HG02678 (cell line): ENCODE measurements around the gene TENM4.

Source experiments
- ATAC-seq: cut with Tn5 transposase; IDR thresholded peaks from one replicate; pipeline ENCODE4 v1.9.1; 2021; ENCODE audit warnings: mild to moderate bottlenecking, moderate library complexity; ENCODE audit not compliant: unreplicated experiment

The TENM4 gene

DNA sequence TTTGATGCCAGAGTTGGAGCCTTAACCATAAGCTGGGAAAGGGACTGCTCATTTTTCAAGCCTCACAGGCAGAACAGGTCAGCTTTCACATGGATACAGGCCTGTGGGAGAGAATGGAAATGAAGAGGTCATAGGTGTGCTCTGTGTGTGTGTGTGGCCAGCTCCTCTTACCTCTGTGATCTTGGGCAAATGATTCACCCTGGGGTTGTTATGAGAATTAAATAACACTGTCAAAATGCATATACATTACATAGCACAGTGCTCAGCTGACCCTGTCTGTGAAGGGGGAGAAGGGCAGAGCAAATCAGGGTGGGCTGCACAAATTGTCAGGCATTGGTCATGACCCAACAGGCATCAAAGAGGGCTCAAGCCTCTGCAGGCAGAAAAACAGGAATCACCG, 372.5 kb downstream of the TENM4 start:
- ATAC-seq: no peak

DNA sequence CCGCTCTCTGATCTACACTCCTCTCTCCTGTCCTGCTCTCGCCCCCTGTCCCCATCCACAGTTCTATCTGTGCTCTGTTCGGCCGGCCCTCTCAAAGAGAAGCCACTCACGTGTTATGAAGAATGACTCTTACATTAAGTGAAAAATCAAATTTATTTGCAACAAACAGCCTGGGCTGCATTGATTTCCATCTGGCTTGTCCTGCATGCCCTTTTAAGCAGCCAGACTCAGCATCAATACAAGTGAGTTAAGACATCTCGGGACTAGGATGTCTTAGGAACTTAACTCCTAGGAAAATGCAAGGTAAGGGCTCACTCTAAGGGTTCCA, 373.5 kb downstream of the TENM4 start:
- ATAC-seq: no peak

DNA sequence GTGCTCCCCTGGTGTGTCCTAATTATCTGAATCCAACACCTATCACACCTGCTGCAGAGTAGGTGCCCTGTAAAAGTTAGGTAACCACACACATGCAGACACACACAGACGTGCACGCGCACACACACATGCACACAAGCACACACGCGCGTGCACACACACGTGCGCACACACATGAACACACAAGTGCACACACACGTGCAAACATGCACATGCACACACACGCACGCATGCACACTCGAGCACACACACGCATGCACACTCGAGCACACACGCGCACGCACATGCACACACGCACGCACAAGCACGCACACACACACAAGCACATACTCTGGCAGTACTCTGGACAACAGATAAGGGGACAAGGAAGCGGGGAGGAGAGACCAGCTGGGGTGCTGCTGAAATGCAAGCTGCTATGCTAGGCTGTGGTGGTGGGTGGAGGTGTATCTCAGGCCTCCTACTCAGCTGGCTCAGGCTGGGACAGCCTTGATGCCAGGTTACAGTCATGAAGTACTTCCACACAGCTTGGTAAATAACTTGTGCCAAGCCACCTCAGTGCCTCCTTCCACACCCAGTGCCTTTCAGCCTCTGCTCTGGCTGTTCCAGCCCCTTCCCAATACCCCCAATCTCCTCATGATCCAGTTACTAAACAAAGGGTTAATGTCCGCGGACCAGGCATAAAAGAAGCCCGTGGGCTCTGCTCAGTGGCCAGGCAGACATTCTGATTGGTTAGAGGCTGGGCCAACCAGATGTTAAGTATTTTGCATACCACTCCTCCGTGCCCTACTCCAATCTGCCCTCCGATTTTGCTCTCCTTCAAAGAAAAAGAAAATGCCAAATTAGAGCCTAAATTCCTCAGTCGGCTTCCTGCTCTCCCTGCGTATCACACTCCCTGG, 374.1 kb downstream of the TENM4 start:
- no peak for ATAC-seq

DNA sequence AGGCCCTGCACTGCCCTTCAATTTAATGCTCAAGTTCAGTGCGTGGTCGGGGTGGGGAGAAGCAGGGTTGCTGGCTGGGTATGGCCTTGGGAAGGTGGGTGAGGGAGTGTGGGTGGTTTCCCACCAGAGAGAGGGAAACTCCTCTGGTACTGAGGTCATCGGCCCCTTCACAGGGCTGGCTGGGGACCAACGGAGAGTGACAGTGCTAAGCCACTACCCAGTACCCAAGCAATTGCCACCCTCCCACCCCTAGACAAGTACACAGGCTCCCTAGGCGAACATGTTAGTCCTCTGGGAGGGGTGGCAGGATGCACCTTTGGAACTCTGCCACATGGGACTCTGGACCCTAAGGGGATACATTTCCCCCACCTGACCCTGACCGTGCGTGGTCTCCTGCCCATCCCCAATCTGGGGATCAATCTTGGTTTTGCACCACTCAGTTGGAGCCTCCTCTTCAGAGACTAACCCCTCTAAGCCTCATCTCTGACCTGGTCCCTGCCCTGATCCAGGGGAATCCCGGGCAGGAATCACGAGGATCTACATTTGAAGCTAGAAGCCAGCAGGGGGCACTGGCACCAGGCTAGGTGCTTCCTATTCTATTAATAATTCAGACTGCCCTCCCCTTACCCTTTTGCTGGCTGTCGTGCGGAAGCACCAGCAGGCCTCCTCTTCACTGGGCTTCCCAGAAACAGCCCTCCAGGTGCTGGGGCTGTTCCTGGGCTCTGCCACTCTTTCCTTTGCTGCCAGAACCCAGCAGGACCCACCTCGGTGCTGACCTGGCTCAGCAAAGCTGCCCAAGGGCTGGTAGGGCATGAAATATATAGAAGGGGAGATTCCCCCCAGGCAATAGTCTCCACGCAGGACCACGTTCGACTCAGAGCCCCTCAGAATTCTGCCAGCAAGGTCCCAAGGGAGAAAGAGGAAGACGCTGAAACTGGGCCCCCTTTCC, 377.7 kb downstream of the TENM4 start:
- no peak for ATAC-seq

DNA sequence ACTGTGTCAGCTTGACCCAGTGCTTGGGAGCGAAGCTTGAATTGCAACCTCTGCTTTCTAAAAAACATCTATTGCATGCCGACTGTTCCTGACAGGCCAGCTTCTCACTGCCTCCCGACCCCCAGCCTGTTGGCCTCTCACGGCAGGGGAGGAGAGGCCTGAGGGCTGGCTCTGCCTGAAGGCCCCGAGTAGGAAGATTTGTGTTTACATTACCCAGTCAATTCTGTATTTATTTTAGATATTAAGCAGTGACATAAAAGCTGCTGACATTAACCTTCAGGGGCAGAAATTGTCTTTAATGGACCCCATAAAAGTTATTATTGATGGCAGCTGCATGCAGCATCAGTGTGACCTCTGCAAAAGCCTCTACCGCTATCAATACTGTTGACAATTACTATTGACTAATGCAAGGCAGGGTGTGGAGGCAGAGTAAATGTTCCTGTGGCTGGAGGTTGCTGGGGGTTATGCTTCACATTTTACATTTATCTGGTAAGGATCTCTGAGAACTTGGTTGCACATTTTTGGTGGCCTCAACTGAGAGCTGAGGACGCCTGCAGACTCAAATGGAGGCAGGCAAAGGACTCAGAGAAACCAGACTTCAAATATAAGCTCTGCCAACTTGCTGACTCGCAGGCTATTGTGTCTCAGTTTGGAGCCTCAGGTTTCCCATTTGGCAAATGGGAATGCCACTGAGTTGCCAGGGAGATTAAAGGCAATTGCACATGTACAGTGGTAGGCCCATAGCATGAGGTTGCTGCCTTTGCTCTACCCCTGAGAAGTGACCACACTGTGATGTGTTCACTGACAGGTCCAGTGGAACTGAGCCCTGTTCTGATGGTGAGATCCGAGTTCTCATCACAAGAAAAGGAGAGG, 380.5 kb downstream of the TENM4 start:
- ATAC-seq: no peak

DNA sequence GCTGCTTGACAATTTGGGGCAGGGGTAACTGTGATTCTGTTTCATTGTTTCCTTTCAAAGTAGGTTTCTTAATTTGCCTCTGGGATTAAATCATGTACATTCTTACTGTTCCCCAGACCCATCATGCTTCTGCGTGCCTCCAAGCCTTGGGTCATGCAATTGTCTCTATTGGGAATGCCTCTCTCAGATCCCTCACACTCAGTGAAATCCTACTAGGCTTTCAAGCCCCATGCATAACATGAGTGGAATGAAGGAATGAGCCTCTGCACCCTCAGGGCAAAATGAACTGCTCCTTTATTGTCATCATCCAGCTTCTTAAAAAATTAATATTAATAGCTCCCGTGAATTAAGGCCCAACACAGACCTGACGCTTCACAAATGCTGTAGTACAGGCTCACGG, 381.7 kb downstream of the TENM4 start:
- no peak for ATAC-seq

DNA sequence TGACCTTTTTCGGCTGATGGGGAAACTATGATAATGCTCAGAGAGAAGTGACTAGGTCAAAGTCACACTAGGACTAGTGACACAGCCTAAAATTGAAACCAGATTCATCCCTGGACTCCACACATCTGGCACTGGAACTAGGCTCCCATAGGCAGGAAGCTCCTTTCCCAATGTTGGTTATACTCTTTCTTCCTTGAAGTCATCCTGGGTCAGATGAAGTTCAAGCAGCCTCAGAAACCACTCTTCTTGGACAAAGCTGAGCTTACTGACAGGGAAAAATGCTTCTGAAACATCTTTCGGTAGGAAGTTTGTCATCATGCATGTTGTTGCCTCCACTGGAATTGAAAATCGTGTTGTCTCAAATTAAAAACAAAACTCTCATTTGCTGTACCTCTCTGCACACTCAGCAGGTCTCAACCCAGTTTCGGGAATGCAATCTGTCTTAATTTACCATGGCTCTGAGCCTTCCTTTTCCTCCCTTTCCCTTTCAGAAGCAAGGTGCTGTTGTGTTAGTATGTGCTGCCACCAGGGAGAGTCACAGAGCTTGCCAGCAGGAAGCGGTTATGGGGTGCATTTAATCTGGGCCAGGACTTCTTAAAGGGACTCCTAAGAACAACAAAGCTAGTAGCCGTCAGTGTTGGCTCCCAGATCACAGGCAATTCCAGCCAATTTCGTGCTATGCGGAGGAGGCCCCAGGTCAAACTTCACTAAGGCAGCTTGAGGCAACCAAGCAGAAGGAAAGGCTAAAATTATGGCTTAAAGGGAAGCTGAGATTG, 384.8 kb downstream of the TENM4 start:
- no peak for ATAC-seq

DNA sequence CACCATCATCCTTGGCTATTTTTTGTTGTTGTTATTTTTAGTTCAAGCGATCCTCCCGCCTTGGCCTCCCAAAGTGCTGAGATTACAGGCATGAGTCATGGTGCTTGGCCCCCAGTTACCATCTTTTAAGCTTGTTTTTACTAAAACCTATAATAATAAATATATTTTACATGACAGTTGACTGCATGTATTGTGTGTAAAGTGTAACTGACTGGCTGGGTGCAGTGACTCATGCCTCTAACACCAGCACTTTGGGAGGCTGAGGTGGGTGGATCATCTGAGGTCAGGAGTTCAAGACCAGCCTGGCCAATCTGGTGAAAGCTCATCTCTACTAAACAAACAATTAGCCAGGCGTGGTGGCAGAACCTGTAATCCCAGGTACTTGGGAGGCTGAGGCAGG, 386.2 kb downstream of the TENM4 start:
- no peak for ATAC-seq

DNA sequence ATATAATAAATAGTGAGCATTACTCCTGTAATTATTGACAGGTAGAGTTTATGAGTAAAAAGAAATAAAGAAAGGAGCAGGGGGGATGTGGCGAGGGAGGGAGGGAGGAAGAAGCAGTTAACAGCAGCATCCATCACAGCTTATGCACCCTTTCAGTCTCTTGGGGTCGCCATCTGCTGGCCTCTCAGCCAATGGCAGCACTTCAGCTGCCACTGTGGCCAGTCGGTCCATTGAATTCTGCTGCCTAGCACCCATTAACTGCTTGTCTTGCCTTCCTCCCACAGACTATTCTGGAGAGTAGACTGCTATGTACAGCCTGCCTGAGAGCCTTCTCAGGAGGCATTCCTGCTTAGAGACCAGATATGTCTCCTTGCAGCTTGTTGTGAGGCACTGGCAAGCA, 388.3 kb downstream of the TENM4 start:
- no peak for ATAC-seq

DNA sequence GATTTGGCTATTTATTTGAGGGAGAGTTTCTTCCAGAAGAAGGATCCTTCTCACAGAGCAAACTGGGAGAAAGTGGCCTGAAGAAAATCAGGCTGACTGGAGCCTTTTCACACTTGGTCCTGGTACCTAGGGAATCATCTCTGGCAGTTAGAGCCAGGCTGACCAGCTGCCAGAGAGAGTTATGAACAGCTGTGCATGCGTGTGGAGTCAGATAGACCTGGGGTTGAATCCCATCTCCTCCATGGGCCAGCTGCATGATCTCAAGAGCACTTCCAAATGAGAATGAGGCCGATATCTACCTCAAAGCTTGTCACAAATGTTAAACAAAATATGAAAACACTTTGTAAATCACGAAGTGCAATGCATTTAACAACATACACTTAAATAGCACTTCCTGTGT, 390.0 kb downstream of the TENM4 start:
- ATAC-seq: no peak

DNA sequence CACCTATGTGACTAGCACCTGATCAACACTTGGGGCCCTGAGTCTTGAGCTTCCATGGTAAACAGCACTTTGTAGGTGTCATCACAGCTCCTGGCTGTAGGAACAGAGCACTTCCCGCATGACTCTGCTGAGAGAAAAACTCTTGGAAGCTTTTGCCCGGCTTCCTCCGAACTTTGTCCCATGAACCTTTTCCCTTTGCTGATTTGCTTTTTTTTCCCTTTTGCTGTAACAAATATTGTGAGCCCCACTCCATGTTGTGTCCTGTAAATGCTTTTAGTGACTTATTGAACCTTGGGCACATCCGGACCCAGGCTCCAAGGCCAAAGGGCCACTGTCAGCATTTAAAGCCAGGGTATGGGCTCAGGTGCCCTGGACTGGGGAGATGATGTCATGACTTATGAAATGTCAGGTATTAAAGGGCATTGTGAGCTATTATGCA, 391.1 kb downstream of the TENM4 start:
- no peak for ATAC-seq

DNA sequence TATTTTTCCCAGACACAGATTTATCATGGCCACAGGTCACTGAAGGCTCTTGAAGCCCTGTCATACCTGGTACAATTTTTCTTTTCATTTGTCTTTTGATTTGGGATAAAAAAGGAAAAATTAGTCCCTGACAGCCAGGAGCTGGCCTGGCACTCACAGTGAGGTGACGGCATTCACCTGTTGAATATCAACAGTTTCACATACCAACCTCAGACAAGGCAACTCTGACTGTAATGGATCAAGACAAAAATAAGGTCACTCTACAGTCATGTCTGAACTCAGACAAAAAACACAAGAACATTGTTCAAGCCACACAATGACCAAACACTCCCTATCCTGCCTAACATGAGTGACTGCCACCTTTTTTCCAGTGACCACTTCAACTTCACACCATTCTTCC, 392.9 kb downstream of the TENM4 start:
- no peak for ATAC-seq

DNA sequence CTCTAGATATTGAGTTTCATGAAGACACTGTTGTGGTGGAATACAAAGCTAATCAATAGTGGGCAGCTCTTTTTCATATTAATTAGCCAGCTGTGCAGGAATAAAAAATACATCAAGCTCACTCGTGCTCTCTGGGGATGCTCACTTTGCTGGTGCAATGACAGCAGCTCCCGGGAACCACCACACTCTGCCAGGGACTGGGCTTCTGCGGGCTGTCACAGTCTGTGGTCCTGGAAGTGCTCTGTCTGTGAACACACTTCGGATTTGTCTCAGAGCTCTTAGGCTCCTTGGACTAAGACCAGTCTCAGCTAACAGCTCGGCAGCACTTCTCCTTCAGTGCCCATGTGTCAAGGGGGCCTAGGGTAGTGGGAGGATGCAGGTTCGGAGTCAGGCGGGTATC, 393.5 kb downstream of the TENM4 start:
- ATAC-seq: no peak

DNA sequence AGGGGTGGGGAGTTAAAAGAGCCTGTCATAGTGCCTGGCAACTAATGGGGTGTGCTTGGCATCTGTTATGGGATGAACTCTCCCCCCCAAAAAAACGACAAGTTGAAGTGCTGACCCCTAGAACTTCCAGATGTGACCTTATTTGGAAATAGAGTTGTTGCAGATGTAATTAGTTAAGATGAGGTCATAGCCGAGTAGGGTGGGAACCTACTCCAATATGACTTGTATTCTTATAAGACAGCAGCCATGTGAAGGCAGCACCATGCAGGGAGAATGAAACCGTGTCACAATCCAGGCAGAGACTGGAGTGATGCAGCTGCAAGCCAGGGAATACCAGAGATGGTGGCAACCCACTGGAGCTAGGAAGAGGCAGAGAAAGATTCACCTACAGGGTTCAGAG, 394.5 kb downstream of the TENM4 start:
- no peak for ATAC-seq

DNA sequence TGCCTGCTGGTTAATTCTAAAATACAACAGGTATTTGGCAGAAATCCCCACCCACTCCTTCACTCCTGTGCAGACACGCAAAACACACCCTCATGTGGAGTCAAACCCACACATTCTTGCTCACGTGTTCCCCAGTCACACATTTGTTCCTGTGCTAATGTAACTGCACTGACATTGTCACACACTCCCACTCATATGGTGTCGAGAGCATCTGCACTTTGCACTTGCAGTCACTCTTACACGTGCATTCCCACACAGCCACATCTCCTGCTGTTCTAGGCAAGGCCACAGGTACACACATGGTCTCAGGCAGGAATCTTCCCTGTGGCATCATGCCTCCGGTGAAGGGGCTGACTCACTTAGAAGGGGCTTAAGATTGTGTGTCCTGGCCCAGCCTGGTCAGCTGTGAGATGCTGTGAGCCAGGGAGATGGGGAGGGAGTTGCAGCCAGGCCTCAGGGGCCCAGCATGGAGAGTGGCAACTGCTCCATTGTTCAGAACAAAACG, 395.0 kb downstream of the TENM4 start:
- ATAC-seq: no peak

DNA sequence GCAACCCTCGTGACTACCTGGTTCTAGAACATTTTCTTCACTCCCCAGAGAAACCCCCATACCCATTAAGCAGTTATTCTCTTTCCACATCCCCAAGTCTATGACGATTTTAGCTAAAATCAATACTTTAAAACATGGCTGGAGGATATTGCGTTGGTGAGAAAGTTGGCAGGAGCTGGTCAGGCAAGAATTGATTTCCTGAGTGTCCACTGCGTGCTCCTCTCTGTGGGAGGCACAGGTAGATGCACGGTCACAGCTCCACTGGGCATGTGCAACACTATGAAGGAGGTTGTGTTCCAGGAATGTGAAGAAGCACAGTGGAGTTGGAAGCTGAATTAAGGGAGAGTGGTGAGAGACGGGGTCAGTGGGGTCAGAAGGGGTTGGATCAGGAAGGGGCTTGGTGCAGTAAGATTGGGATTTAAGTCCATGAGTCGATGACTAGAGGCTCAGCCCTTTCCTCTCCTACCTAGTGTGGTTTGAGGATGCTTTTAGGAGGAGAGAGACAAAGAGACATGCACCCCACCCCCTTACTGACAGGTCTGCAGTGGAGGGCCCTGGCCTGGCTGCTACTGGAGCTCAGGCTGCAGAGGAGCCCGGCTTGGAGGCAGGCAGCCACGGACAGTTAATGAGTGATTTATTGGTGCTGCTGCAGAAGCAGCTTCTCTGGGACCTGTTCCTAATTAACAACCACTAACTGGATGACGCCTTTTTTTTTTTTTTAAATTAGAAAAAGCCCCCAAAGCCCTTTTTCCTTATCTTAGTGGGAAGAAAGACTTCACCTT, 395.6 kb downstream of the TENM4 start:
- no peak for ATAC-seq

DNA sequence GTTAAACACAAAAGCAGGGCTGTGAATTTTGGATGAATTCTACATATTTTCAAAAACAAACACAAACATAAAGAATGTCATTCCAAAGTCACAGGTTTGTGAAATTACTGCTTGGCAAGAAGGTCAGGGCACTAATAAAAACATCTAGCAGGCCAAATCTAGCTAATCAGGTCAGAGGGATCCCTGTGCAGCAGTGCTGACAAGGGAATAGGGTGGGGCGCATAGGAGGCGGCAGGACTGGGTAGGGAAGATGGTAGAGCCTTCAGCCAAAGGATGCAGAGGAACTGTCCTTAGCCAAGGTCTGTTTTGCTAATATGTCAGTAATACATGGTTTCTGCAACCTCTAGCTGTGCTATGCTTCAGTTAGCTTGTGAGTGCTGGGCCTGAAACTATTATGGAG, 396.6 kb downstream of the TENM4 start:
- ATAC-seq: no peak

DNA sequence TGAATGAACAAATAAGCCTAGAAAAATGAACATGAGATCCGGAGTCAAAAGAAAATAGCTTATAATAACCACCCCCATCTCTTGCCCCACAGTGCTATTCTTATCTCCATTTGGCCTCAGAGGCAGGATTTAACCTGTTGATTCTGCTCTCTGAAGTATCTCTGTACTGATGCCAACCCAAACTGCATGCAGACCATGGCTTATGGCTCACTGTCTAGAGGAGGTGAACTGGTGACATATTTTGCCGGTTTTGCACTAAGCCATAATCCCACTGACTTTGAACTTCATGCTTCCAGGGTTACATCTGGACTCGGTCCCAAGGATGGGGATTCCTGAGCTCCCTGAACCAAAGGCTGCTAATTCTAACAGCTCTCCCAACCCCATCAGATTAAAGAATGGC, 397.1 kb downstream of the TENM4 start:
- ATAC-seq: no peak

DNA sequence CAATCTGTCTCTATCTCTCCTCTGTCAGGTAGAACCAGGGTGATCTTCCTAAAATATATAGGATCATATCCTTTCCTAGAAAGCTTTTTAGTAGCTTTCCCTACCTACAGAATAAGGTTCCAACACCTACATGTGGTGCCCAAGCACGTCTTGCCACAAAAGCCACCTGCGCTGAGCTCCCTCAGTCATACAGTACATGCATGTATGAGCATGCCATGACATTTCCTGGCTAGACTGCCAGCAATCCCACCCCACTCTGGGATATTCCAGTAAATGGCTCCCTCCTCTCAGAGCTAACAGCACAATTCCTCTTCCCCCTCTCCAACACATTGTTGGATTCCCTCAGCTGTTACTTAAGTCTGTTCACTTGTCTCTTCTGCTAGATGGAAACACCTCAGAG, 398.0 kb downstream of the TENM4 start:
- no peak for ATAC-seq
